NCI-H524 (cell line): ENCODE results near the gene DDX43.
"Not testable (repeated sequence)": the region's sequence is repeated elsewhere in the genome, so short reads cannot be mapped to it uniquely, and the experiment has no call there.

ENCODE experiments used
- DNase-seq, 2 experiments: peaks; one replicate each; lab custom pipeline; 2025; lab: John Stamatoyannopoulos, UW

Gene DDX43

DNA sequence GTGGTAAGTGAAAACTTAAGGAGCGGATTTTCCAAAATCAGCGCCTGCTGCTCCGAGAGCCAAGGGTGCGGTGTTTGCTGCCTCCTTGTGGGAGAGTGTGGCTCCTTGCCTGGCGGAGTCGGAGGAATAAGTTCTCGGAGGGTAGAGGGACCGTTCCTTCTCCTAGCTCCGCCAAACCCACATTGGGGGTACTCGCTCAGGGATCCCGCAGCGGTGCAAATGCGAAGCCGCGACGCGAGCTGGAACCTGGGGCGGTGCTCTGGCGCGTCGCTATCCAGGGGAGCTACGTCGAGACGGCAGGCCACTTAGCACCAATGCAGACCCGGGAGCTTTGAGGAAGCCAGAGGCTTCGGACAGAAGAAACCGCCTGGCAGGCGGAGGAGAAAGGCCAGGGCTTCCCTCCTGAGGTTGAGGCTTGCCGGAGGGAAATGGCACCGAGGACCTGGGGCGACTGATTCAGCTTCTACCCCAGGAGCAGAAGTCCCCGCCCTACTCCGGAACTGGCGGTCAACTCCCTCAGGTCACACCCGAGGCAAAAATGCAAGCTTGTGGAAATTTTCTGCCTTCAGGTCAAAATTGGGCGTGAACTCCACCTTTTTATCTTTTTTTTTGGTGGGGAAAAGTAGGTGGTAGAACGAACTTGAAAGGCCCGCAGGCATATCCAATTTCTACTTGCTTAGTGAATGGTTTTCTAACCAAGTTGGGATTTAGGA lies 5.7 kb upstream of the DDX43 start:
- DNase-seq, result peak; percentile 67 to 83

DNA sequence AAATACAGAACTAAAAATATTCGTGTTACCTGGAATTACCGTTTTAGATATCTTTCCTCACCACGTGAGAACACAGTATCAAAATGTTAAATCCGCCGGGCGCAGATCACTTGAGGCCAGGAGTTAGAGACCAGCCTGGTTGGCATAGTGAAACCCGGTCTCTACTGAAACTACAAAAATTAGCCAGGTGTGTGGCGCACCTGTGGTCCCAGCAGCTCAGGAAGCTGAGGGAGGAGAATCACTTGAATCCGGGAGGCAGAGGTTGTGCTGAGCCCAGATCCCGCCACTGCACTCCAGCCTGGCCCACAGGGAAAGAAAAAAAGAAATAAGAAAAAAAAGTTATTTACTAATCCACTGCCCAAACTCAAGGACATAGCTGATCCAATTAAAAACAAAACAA lies 4.8 kb upstream of the DDX43 start:
- no peak for DNase-seq

GRCh38 chr6:73391675-73392074 lies 3.0 kb upstream of the DDX43 start:
- no peak for DNase-seq

- DNase-seq, result not testable (repeated sequence)
Observed at GRCh38 chr6:73392188-73392587, 2.4 kb upstream of the DDX43 start.

- DNase-seq, result no peak
Observed at GRCh38 chr6:73393278-73393677, 1.4 kb upstream of the DDX43 start.

- DNase-seq, result no peak
Observed at GRCh38 chr6:73395875-73396274, 1.2 kb downstream of the DDX43 start.

DNA sequence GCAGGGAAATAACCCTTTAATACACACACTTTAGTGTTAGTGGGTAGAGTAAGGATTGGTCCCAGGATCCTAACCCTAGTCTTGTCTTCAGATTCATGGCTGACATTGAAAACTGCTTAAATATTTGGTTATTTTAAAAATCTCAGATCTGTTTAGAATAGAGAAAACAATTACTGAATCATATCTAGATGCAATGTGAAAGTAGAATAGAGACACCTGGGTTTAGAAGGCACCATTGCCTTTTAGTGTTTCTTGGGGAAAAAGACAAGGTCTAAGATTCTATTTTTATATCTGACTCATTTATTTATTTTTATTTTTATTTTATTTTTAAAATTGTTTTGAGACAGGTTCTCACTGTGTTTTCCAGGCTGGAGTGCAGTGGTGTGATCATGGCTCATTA lies 6.0 kb downstream of the DDX43 start:
- no peak for DNase-seq

DNA sequence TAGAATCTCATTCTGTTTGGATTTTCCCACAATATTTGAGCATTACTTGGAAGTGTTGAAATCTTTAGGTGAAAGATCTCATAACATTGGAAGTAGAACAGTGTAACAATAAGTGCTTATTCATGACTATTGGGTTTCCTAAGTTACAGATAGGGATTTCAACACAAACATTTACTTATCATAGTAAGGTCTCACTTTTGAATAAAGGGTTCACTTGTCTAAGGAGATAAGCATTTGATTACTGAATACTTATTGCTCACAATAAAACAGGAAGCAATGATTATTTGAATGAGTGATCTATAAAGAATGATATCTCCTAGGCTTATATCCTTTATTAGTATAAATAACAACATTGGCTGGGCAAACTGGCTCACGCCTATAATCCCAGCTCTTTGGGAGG lies 14.8 kb downstream of the DDX43 start:
- DNase-seq, result no peak

DNA sequence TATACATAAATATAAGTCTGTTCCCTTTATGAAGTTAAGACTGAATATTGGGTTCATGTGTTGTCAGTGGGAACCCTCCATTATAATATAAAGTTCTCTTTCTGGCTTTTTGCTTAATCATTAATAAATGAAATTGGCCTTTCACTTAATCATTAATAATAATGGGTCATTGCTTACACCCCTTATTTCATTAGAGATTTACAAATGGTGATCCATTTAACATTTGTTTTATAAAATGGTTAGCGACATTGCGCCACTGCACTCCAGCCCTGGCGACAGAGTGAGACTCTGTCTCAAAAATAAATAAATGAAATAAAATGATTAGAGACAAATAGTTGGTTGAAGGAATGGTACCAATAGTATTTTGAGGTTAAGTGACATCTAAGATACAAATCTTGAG lies 18.5 kb downstream of the DDX43 start:
- DNase-seq, result no peak

GRCh38 chr6:73418081-73418741 lies 23.6 kb downstream of the DDX43 start:
- DNase-seq, result no peak

- no peak for DNase-seq
Observed at GRCh38 chr6:73421534-73421933, 26.9 kb downstream of the DDX43 start.

- DNase-seq, result no peak
Observed at GRCh38 chr6:73435236-73435635, 40.6 kb downstream of the DDX43 start.

DNA sequence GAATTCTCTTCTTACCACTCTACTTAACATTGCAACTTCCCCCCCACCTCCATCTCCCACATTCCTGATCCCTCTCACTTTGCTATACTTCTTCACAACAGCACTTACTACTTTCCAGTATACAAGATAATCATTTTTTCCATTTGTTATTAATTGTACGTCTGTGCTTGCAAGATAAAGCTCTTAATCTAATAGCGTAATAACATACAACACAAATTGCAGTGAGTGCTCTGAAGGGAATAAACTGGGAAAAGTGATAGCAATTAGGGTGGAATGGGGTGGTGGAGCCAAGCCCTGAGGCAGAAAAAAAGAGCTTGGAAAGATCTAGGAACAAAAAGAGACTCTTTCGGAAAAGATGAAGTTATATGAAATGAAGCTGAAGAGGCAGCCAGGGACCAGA lies 48.9 kb downstream of the DDX43 start:
- DNase-seq, result no peak

- peak; percentile 5 to 59 for DNase-seq
Observed at GRCh38 chr6:73451223-73452106, 56.8 kb downstream of the DDX43 start.

DNA sequence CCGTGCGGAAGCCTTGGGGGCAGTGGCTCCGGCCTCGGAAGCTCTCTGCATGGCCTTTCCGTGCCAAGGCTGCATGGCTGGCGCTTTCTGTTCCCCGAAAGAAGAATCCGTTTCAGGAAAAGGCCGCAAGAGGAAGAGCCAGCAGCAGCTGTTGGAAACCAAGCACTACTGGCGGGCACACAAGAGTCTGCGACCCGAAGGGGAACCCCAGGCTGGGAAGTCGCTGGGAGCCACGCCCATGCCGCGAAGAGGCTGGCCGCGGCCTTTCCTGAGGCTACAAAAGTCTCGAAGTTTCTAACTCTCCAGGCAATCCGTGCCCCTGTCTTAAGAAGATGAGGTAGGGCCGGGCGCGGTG lies 57.5 kb downstream of the DDX43 start, which contains the start of gene CGAS:
Gene CGAS, minus strand, starts transcription at position 191 of the 355 bp plus-strand sequence. Its CDS starts 116 bp downstream, at position 75.
- no peak for DNase-seq

DNA sequence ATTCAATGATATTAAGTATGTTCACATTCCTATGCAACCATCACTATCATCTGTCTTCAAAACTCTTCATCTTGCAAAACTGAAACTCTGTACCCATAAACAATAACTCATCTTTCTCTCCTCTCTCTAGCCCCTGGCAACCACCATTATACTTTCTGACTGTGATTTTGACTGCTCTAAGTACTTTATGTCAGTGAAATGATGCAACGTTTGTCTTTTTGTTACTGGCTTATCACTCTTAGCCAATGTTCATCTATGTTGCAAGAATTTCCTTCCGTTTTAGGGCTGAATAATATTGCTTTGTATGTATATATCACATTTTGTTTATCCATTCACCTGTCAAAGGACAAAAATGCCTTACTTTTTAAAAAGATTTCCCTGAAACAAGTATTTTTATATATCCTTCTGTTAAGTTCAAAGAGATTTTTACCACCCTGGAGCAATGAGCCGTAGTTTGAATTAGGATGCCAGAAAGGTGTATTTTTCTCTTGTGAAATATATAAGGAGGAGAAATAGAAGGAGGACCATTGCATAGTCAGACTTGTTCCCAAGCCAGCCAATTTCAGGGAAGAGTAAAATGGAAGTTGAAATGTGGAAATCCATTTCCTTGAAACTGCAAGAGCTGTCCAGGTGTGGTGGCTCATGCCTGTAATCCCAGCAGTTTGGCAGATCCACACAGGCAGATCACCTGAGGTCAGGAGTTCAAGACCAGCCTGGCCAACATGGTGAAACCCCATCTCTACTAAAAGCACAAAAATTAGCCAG lies 61.4 kb downstream of the DDX43 start:
- no peak for DNase-seq

GRCh38 chr6:73459474-73459873 lies 64.8 kb downstream of the DDX43 start:
- DNase-seq, result not testable (repeated sequence)

DNA sequence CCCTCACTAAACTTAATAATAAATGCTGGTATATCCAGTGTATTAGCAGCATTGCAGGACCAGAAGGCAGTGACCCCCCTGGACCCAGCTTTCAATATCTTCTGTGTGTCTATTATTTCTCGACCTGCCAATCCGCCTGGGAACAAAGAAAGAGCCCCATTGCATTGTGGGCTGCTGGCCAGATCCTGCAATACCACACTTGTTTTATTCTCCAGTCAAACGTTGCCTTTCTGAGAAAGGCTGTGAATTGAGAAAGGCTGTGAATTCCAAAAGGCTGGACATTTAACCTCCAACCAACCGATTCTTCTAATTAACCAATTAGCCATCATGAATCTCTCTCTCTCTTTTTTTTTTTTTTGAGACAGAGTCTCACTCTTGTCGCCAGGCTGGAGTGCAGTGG lies 65.4 kb downstream of the DDX43 start:
- no peak for DNase-seq

- peak; percentile 73 to 82 for DNase-seq
Observed at GRCh38 chr6:73461537-73462350, 67.1 kb downstream of the DDX43 start, which contains the start of gene MTO1. Gene MTO1, plus strand, starts transcription at chr6:73461737. Its CDS starts 118 bp downstream, at chr6:73461855.
